Measurements from ENCODE around the gene BTG2.

The BTG2 gene

GRCh38 chr1:203346060-203346768 lies 40.9 kb downstream of the BTG2 start:
- no peak for DNase-seq

DNA sequence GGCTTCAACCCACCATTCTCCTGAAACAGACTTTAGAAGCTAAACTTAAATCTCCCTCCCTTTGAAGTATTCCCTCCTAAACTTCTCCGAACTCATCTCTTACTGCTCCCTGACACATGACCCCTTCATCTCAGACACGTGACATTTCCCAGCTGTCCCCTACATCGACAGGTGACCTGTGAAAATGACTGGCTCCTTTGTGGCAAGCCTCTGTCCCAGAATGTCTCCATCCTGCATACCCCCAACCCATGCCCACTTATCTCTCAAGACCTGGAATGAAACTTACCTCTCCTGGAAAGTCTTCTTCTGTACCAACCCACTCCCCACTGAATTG lies 41.4 kb downstream of the BTG2 start:
- no peak for DNase-seq

DNA sequence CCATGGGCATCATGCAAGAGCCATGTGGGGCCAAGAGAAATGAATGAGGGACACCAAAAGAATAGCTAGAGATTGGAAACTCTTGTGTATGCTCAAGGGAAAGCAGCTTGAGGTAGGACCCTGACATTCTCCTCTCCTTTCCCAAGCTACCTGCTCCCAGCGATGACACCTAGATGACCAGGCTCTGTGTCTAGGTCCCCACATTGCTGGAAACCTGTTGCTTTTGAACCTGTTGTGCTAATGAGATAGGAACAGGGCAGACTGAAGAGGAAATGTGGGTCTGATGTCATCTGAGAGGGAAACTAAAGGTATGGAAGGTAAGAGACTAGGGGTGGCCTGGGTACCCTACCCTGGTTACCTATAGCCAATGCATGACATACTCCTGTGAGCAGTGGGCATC lies 43.8 kb downstream of the BTG2 start:
- no peak for DNase-seq

DNA sequence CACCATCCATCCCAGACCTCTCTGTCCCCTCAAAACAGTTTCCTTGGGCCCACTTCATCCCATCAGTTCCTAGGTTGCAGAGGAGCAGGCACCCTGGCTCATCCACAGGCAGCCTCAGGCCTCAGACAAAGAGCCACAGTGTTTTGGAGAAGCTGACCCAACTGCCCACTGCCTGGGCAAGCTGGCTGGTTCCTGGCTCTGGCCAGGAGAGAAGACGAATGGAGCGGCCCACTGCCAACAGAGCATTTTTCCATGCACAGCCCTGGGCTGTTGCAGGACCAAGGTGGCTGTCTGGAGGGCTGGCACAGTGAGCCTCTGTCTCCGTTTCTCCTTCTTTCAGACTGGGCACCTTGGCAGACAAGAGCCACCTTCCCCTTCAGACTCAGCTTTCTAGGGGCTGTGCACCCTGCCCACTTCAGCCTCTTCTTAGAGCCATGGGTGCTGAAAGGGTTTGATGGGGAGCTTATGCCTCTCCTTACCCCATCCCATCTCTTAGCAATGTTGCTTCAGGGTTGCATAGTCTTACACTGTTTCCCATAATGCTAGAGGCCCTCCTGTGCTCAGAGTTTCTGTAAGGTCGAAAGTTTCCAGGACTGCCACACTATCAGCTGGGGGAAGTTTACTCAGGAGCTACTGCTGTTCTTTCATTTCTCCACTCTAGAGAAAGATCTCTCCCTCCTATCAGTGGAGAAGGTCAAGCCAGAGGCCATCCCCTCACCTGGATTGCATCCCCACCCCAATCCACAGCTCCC lies 44.6 kb downstream of the BTG2 start:
- no peak for DNase-seq

DNA sequence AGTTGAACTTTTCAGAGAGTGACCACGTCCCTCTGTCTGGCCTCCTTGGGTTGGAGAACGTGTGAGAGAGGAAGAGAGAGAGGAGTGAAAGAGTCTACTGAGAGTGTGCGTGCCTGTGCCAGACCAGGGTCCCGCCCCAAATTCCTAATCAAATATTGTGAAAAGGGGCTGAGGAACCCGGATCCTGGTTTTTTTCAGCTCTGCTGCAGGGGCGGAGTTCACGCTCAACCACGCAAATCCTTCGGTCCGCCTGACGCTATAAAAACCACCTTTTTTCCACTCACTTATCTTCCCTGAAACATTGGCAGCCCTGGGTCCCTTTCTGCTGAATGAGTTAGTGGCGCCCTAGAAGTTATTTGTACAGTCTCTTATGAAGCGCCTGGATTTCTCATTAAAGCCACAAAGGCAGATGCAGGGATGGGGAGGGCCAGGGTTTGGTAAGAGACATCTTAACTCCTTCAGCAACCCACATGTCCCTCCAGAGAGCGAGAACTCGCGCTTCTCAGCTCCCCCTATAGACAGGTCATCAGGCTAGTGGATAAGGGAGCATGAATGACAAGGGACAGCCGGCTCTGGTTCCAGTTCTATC lies 45.8 kb downstream of the BTG2 start, which contains the start of gene FMOD:
Gene FMOD (minus strand): TSS at position 86 of the 589 bp plus-strand sequence. CDS start 2,852 bp downstream, outside the sequence.
- DNase-seq = no peak

DNA sequence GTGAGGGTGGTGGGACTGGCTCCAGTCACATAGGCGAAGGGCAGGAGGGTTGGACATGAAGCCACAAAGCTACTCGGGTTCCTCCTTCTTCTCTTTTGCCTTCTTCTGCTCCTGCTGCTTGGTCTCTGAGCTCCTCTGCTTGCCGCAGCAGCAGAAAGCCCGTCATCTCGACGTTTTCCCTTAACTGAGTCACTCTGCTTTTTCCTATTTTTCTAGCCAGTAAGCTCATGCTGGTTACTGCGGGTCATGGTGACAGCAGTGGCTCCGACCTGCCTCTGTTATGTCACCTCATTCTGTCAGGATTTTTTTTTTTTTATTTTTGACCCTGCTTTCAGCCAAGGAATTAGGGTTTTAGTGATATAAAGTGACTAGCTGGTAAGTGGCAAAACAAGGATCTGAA lies 48.2 kb downstream of the BTG2 start:
- DNase-seq = no peak

- DNase-seq = no peak
Observed at GRCh38 chr1:203354246-203354645, 48.9 kb downstream of the BTG2 start.

GRCh38 chr1:203359010-203359571 lies 53.8 kb downstream of the BTG2 start:
- DNase-seq = no peak

Measured in effector CD4-positive, alpha-beta T cell (primary cell).